ENCODE data around the gene SEL1L. TPM values are rescaled to one million over a fixed set of nuclear protein-coding genes. Genes with fewer than 3 reads are reported as not detected.
"Not testable (repeated sequence)": the region's sequence is repeated elsewhere in the genome, so short reads cannot be mapped to it uniquely, and the experiment has no call there.

Gene SEL1L
- total RNA-seq, 1 experiment from 2014 or later: 47.1 TPM

DNA sequence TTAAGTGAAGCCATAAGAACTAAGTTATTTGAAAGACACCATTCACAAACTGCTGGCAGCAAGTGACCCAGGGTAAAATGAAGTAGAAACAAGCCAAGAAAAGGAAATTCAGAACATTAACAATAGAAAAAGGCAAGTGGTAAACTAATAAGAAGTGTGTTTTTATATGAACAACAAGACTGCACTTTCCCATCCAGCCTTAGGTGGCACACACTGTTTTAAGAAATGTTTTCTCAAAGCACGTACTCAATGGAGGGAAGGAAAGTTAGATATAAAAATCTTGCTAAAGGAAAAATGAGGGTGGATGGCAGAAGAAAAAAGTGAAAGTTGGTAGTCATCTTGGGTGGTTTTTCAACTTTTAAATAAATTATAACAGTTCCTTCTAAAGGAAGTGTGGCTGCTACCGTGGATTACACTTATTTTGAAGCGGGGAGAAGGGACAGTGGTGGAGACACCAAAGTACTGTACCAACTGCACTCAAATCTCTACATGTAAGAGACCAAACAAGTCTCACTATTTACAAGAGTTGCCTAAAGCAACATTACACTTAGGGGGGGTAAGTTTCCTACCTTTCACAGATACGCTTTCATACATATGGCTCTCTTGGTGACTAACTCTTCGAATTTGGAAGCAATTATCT is 58.8 kb downstream of the SEL1L start:
- no peak for DNase-seq (ENCODE audit: low spot score)

DNA sequence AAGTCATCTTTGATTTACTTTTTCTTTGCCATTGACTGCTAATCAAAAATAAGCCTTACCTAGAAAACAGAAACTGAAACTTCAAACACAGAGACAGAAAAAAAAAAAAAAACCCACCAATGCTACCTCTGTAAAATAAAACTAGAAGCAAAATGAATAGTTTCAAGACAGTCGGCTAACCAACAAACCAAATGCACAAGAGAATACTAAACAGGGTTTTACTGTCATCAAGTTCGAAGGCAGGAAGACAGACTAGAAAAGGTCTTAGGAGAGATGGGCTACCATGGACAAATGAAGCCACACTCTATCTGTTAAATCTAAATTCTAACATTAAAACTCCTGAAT is 59.5 kb downstream of the SEL1L start:
- DNase-seq (ENCODE audit: low spot score): no peak

DNA sequence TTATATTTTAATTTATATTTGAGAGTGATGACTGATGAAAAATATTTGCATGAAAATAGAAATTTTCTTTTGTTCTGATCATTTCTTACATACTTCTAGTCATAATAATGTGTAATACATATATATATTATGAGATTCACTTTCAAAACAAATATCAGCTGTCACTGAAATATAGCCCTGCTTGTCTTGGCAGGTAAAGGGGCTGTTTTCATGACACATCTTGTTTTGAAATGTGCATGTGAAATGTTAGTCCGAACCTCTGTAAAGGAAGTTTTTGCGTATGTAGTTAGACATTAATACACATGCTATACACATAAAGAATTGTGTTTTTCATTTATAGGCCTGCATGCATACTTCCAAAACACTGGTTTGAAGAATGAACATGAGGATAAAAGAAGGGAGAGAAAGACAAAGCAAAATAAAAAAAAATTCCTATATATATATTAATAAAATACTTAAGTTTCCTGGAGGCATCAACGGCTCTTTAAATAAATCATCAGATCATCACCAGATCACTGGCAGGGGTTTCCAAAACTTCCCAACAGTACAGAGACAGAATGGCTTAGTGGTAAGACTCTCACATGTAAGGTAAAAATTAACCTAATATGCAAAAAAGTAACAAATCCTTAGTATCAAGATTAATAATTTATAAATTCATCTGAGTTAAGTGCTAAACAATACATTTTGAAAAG is 60.1 kb downstream of the SEL1L start:
- no peak for DNase-seq (ENCODE audit: low spot score)

DNA sequence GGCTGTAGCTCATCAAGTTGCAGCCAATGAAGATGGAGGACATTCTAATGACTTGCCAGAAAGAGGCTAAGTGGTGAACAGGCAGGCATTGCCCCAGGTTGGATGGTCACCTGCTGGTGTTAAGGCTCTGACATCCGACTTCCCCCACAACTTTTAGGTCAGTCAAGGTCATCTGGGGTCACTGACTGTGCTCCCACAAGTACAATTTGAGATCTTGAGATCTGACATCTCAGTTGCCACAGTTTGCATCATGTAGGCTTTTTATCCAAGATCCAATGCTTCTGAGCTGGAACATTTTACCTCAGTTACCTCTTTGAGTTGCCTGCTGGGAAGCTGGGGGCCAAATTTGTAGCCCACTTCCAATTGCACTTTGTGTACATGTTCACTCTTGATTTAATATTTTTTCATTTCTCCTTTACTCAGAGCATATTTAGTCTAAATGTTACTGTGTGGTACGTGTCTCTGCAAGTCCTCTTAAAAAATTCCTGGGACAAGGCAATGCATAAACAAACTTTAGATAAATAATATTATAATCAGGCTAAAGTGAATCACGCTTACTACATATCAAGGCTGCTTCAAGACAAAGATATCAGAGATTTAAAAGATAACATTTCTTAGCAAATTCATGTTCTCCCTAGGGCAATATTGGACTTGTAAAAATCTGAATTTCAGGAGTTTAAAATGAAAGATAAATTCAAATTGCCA is 61.4 kb downstream of the SEL1L start:
- no peak for DNase-seq (ENCODE audit: low spot score)

DNA sequence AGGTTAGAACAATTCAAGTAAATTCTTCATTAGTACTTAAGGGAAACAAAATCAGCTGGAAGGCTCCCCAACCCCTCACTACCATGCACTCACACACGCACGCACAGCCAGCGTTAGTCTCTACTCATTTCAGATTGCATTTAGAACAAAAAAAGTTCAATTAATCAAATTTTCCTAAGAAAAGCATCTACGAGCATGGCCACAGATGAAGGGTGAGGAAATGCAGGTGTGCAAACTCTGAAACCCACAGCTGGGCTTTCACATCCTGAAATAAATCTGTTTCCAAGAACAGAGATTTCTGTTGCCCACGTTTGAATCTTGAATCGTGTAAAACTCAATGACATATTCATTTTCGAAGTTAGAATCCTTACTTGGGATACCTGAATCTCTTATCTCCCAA is 62.6 kb downstream of the SEL1L start:
- DNase-seq (ENCODE audit: low spot score): no peak

DNA sequence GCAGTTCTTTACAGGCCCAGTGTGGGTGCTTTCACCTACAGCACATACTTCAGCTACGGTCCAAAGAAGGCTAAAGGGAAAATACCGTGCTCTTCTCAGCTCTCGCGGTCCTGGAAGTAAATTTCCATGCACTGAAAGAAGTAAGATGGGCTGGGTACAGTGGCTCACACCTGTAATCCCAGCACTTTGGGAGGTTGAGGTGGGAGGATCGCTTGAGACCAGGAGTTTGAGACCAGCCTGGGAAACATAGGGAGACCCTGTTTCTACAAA is 63.2 kb downstream of the SEL1L start:
- DNase-seq (ENCODE audit: low spot score): not testable (repeated sequence)

DNA sequence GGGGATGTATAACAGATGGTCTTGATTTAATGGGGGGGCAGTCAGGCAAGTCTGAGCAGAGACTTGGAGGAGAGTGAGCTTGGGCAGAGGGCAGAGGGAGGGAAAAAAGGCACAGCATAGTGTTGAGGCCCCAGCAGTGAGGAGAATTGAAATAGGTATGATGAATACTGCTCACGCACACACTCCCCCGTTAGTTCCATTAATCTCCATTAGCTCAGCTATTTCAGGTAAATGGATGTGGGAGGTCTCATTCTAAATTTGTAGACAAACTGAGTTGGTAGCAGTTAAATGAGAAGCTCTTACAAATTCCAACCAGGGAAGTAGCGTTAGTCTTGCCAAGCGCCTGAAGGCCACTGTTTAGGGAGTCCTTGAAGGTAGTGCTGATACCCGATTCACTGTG is 66.8 kb downstream of the SEL1L start:
- DNase-seq (ENCODE audit: low spot score): no peak

DNA sequence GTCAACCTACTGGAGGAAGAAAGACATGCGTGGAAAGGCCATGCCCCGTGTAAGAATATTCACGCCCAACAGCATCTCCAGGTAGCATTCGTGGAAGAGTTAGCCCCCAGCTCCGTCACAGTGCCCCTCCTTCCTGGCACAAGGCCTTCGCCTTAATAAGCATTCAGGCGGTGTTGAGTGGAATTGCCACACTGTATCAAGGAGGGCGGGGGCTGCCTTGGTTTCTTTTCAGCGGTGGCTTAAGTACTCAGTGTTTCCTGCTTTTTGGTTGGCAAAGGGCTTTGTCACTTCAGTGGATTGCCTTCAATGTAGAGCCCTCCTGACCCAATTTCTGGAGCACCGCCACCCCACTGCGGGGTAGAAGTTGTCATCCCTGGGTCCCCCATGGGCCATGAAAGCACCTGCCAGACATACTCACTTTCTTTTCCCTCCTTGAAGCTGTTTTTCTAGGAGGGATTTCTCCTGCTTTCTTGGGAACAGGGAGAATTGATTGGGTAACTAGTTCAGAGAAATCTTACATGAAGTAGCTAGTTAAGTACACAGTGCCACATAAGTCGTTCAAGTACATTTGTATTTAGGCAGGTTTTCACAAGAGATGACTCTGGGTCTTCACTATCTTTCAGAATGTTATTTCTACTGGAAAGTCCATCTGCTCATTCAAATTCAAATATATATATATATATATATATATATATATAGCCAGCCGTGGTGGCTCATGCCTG is 68.0 kb downstream of the SEL1L start:
- DNase-seq (ENCODE audit: low spot score): no peak

DNA sequence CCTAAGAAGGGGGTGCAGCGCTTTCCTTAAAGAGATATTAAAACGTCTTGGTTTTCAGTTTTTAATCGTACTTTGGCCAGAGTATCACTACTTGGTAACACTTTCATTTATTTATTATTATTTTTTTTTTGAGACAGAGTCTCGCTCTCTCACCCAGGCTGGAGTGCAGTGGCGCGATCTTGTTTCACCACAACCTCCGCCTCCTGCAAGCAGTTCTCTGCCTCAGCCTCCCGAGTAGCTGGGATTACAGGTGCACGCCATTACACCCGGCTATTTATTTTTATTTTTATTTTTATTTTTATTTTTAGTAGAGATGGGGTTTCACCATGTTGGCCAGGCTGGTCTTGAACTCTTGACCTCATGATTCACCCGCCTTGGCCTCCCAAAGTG is 68.7 kb downstream of the SEL1L start:
- not testable (repeated sequence) for DNase-seq (ENCODE audit: low spot score)

DNA sequence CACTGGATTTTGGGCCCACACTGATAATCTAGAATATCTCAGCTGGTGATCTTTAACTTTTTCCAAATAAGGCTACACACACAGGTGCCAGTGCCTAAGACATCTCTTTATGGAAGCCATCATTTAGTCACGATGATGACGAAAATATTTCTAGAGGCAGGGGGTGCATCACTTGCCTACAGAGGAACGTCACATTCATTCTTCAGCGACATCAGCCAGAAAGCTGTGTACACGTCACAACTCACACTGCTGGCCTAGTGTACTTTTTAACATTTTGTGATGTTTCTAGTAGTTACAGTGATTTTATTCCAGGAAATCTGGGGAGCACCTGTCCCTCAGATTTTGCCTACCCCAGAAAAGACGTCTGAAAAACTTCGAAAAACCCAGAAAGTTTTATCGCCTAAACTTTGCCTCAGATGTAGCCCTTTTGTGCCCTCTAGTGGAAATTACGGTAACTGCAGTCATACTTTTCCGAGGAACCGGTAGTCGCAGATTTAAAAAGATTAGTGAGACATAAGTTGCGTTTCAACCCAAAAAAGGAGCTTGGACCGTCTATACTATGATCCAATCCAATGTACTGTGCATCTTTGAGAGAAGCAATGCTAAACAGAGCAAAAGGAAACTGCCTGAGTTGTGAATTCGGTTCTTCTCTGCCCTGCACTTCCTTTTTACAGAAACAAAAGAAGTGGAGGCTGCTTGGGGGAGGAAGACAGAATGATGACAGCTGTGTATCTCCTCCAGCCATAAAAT is 69.2 kb downstream of the SEL1L start:
- peak; percentile 24 for DNase-seq (ENCODE audit: low spot score)

DNA sequence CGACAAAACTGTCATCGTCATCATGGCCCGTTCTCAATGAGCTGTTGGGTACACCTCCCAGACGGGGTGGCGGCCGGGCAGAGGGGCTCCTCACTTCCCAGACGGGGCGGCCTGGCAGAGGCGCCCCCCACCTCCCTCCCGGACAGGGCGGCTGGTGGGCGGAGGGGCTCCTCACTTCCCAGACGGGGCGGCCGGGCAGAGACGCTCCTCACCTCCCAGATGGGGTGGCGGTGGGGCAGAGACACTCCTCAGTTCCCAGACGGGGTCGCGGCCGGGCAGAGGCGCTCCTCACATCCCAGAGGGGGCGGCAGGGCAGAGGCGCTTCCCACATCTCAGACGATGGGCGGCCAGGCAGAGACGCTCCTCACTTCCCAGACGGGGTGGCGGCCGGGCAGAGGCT is 71.3 kb downstream of the SEL1L start:
- DNase-seq (ENCODE audit: low spot score): not testable (repeated sequence)

DNA sequence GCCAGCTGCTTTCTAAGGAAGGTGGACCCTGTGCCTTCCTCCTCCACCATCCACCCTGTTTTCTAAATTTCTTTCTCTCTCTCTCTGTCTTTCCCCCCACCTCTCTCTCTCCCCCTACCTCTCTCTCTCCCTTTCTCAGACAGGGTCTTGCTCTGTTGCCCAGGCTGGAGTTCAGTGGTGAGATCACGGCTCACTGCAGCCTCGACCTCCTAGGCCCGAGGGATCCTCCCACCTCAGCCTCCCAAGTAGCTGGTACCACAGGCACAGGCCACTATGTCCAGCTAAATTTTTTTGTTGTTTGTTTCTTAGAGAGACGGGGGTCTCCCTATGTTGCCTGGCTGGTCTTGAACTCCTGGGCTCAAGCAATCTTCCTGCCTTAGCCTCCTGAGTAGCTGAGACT is 73.7 kb downstream of the SEL1L start:
- DNase-seq (ENCODE audit: low spot score): no peak

DNA sequence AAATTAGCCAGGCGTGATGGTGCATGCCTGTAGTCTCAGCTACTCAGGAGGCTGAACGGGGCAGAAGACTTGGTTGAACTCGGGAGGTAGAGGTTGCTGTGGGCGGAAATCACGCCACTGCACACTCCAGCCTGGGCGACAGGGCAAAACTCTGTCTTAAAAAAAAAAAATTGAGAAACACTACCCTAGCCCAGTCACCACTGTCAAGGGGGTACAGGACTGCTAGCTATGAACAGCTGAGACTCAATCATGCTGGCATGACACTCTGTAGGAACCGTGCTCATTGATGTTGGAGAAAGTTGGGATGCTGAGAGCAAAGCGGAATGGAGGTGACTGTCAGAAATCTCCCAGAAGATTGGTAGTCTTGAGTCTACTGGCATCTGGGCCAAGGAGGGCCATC is 75.3 kb downstream of the SEL1L start:
- DNase-seq (ENCODE audit: low spot score): no peak

DNA sequence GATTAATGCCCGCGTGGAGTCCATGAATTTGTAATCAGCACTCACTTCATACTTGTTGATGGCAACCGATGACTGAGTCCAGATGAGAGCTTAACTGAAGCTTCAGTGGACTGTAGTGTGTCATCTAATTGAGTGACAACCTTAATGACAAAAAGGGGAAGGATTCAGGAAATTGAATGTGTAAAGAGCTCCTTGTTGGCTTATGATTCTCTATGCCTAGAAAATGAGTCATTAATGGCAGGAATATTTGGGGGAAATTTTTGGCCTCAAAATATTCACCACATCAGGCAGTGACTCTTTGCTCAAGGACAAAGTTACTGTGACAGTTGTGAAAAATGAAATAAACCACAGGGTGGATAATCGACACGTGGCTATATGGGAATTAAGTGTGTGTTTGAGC is 78.3 kb downstream of the SEL1L start:
- no peak for DNase-seq (ENCODE audit: low spot score)

DNA sequence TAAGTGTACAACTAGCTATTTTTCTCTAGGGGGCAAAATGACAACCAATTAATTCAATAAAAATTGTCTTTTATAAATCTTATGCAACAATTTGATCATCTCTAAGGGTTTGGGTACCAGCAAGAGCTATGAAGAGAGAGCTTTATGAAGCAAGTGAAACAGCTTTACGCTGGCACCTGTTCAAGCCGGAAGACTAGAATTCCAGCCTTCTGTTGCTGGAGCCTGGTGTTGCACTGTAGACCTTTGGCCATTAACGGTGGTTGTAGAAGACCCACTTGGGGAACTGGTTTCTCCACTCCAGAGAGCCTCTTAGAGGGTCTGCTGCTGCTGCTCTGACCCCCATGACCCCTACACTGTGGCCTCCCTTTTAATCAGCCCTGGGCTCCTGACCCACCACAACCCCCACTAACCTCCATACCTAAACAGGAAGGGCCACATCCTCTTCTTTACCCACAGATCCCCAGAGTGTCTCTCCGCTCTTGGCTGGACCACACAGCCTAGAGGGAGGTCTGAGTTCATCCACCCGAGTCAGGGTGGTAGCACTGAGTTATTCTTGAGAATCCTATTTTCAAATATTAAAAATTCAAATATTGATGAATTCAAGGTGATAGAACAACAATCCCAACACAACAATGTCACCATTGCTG is 79.0 kb downstream of the SEL1L start:
- DNase-seq (ENCODE audit: low spot score): no peak

DNA sequence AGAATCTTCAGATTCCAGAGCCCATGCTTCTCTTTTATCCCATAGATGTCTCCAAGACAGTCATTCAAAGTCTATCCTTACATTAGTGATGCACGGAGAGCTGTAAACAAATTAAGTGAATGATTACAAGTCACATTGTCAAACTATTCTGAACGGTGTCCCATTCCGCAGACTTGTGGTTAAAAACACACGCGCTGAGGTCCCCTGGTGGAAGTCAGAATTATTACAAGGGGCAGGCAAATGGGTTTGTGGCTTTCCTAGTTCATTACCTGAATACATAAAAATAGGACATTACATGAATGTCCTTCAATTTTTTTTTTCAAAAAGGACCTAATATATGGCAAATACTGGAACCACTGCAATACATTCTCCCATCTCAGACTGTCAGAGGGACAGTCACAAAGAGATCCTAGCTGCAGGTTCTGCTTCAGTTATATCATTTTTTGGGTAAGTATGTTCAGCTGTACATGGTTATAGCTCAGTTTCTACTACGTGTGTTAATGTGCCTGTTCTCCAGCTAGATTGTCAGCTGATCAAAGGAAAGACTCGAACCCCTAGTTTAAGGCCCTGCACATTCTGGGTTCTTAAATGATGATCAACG is 80.4 kb downstream of the SEL1L start:
- DNase-seq (ENCODE audit: low spot score): peak; percentile 29

DNA sequence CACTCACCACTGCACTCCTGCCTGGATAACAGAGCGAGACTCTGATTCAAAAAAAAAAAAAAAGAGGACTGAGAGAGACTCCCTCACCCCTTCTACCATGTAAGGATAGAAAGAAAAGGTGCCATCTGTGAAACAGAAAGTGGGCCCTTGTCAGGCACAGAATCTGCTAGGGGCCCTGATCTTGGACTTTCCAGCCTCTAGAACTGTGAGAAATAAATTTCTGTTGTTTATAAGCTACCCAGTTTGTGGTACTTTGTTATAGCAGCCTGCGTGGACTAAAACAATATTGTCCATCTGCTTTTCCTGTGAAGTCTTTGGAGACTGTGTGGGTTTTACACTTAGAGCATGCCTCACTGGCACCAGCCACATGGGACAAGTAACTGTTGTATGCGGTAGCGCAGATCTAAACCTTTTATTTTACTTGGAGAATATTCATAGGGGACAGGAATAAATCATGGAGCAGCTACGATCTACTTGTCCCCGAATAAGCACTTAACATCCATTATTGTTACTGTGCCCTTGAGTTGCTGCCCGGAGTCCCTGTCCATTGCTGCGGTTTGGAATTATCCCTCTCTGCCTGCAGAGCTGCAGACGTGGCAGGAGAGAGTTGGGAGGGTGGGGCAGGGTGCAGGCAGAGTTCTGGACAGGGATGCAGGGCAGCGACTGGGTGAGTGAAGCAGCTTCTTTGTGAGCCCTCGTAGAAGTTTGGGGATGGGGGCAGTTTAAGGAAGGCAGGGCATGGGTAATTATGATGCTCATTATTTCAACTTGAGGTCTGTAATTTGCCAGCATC is 81.1 kb downstream of the SEL1L start:
- DNase-seq (ENCODE audit: low spot score): no peak

DNA sequence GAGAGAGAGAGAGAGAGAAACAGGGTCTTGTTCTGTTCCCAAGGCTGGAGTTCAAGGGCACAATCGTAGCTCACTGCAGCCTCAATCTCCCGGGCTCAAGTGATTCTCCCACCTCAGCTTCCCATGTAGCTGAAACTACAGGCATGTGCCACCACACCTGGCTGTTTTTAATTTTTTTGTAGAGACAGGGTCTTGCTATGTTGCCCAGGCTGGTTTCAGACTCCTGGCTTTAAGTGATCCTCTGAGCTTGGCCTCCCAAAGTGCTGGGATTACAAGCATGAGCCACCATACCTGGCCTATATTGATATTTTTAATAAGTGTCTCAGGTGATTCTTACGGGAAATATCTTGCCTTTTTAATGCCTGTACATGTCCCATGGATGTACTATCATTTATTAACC is 82.7 kb downstream of the SEL1L start:
- no peak for DNase-seq (ENCODE audit: low spot score)

DNA sequence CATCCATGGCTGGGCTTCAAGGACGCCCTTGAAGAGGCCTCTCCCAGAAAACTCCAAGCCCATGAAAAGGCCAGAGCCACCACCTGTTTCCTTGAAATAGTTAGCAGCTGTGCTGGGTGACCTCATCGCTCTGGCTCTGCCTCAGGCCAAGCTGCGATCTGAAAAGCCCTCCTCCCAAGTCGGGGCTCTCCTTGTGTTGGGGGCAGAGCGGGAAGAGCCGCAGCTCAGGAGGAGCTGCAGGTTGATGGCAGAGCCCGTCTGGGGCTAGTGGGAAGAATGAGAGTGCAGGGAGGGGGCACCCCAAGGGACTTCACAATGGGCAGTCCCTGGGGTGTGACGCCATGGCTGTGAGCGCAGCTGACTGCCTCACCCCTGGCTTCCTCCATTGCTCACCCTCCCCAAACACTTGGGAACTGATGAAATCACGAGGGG is 83.5 kb downstream of the SEL1L start:
- DNase-seq (ENCODE audit: low spot score): no peak

DNA sequence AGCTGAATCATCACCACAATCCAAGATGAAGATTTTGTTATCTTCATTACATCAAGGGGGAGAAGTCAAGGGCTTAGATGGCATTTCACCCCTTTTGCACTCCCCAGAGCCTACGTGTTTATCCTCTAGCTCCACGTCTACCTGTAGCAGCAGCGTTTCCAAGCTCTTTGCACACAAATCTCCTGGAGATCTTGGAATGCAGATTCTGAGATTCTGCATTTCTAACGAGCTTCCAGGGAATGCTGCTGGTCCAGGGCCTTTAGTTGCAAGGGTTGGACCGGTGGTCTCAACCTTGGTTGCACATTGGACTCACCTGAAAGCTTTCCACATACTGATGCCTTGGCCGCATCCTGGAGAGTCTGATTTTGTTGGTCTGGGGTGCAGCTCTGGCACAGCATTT is 84.1 kb downstream of the SEL1L start:
- no peak for DNase-seq (ENCODE audit: low spot score)
